GM12873 (cell line): ENCODE results near the gene IGFL4.

Source experiments
- TF ChIP-seq, protein P1 (sequence below): IDR thresholded peaks from 2 replicates; pipeline ENCODE4 v1.5.1; 2012; ENCODE audit warnings: low read depth, mild to moderate bottlenecking, moderate library complexity, low read length, control low read depth; ENCODE audit not compliant: insufficient read depth; ENCODE audit errors: missing control alignments

Gene IGFL4

DNA sequence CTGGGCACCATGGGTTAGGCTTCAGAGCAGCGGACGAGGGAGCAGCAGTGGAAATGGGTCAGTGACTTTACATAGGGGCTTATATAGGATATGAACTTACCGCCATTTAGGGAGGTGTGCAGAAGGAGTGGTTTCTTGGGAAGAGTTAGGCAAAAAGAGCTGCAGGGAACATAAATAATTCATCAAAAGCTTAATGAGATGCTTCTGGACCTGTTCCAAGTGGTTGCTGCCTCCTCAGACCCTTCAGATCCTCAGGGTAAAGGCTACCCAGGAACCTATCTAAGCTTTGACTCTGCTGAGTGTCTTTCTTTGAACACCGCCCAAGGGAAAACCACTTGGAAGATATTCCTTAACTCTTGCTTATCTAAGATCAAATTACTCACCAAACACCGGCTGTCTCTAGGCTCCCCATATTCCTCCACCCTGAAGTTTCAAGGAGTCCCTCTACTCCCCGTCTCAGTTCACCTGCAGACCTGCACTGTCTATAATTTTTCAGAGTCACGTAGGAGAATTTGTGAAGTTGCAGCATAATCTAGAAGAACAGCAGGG, at the start of gene IGFL4:
Gene IGFL4 (minus strand): TSS at position 51 of the 549 bp plus-strand sequence. CDS start 40 bp downstream, at position 11.
- TF ChIP-seq, protein P1, sequence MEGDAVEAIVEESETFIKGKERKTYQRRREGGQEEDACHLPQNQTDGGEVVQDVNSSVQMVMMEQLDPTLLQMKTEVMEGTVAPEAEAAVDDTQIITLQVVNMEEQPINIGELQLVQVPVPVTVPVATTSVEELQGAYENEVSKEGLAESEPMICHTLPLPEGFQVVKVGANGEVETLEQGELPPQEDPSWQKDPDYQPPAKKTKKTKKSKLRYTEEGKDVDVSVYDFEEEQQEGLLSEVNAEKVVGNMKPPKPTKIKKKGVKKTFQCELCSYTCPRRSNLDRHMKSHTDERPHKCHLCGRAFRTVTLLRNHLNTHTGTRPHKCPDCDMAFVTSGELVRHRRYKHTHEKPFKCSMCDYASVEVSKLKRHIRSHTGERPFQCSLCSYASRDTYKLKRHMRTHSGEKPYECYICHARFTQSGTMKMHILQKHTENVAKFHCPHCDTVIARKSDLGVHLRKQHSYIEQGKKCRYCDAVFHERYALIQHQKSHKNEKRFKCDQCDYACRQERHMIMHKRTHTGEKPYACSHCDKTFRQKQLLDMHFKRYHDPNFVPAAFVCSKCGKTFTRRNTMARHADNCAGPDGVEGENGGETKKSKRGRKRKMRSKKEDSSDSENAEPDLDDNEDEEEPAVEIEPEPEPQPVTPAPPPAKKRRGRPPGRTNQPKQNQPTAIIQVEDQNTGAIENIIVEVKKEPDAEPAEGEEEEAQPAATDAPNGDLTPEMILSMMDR: no peak

DNA sequence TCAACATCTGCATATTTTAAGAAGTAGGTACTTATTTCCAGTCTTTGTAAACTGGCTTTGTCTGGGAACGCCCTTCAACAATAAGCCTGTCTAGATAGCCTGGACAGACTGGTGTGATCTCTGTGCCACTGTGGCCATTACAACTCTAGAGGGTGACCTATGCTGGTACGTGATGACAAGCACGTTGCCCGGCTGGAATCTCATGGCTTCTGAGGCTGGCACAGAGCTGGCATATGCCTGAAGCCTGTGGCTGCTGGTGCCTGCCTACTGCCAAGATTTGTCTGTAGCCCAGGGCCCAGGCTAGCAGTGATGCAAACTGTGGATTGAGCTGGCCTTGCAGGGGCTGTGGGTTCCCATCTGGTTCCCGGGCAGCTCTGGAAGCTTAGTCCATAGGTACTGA, 49.6 kb upstream of the IGFL4 start:
- TF ChIP-seq, protein P1: no peak

DNA sequence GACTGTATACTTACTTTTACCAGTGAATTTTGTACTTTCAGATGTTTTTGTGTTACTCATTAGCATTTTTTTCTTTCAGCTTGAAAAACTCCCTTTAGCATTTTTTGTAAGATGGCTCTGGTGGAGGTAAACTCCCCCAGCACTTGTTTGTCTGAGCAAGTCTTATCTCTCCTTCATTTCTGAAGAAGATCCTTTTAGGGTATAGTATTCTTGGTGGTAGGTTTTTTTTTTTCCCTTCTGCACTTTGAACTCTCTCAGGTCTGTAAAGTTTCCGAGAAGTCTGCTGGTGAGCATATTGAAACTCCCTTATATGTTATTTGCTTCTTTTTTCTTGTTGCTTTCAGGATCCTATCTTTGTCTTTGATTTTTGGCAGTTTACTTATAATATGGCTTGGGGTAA, 48.6 kb upstream of the IGFL4 start:
- TF ChIP-seq, protein P1: no peak

DNA sequence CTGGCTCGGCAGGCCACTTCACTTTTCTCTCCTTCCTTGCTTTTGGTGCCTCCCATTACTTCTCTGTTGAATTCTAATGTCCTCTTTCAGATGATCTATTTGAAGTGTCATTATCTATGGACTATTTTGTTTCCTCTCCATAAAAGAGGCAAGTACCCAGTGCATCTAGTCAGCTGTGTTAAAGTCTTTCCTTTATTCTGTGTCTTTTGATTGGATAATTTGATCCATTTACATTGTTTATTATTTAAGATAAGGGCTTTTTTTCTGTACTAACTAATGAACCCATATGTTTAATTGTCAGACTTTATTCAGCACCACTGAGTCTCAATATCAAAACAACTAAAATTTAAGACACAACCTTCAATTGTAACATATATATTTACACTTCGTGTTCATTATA, 47.3 kb upstream of the IGFL4 start:
- TF ChIP-seq, protein P1: no peak

DNA sequence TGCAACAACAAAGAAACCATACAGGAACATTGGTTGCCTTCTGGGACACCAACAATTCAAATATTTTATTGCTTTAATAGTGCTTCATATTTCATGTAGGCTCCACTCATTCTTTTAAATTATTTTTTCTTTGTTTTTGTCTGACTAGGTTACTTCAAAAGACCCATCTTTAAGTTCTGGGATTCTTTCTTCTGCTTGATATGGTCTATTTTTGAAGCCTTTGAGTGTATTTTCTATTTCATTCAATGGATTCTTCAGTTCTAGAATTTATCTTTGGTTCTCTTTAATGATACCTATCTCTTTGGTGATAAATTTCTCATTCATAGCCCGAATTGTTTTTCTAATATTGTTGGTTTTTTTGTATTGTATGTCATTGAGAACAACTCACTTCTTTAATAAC, 45.1 kb upstream of the IGFL4 start:
- TF ChIP-seq, protein P1: no peak

DNA sequence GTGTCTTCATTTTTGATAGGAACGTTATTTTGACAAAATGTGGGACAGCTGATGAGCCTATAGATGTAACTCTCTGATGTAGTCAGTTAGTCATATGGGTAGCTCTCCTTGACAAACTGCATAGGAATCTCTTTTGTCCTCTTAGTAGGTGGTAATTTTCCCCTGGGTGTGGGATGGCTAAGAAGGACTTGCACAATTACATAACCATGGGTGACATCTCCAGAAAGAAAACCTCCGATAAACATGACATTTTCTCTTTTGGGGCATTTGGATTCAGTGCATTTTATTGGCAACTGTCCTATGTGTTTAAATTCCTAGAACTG, 41.9 kb upstream of the IGFL4 start:
- TF ChIP-seq, protein P1: no peak

DNA sequence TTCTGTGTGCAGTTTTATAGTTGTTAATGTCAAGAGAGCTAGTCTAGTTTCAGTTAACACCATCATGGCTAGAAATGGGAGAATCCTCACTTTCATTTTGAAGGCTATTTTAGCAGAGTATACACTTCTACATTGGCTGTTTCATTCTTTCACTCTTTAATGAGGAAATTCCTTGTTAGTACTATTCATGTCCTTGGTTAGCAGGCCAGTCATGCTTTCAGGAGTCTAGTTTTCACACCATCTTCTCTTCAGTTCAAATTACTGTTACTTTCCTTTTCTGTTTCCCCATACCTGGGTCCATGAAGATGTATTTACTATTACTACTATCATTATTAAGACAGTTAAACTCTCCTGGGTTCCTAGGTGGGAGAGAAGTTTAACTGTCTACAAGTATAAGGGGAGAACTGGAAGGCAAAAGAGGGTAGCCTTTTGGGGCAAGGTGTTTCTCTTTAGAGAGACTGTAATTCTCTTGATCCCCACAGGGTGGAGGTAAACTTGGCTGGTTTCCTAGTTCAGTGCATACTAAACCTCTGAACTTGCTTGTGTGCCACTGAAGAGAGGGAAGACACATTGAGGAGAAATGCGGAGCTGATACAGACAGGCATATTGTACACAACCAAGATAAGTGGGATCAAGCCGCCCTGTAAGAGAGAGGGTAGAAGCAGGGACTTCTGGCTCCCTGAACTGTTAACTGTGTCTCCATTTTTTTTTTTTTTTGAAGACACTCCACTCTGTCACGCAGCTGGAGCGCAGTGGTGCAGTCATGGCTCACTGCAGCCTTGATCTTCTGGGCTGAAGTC, 41.3 kb upstream of the IGFL4 start:
- TF ChIP-seq, protein P1: peak; percentile 77
